Endothelial cell of umbilical vein (primary cell): ENCODE results near the gene PPP1R9A. TPM values are rescaled to one million over a fixed set of nuclear protein-coding genes. Genes with fewer than 3 reads are reported as not detected.

ENCODE experiments used
- BruUV-seq: library from RNA; stranded (reverse); fragments of 400-500 nt; replicated peaks from 2 replicates; lab custom pipeline; 2021; lab: Mats Ljungman, UMichigan
- CTCF ChIA-PET: fragments of 300-600, 350-600 bp; sonication (Branson Sonifier 250); formaldehyde crosslinking; loops from one replicate; lab custom pipeline; 2021; ENCODE audit warnings: antibody characterized with exemption, inconsistent platforms; lab: Charles Lee
- POLR2A ChIA-PET: fragments of 300-600, 350-600 bp; sonication (Branson Sonifier 250); formaldehyde crosslinking; loops from one replicate; lab custom pipeline; 2021; ENCODE audit warnings: antibody characterized with exemption, inconsistent platforms; lab: Charles Lee
- DNase-seq: peaks from one replicate; pipeline ENCODE4 v3.0.0-alpha.2; 2011; ENCODE audit warnings: low read depth, low spot score
- FAIRE-seq: peaks from 2 replicates; lab custom pipeline; 2011; peaks lifted over from hg19 to GRCh38; lab: Jason Lieb, UNC
- H2AFZ ChIP-seq: 2 replicates; pipeline ENCODE4 v1.6.0; 2012; ENCODE audit warnings: low read depth, low read length, control low read depth, inconsistent platforms
- H3K27ac ChIP-seq: 2 replicates; pipeline ENCODE4 v1.5.1; 2011; ENCODE audit warnings: low read depth, mild to moderate bottlenecking, control low read depth, low read length, moderate library complexity; ENCODE audit not compliant: insufficient read depth
- H3K27me3 ChIP-seq, 2 experiments: 2 replicates each; pipeline versions ENCODE4 v1.6.0 to v1.6.1; 2011; ENCODE audit warnings: low read length in 2 of 2, mixed read lengths in 1 of 2; ENCODE audit not compliant: control insufficient read depth in 2 of 2, insufficient read depth in 2 of 2
- H3K36me3 ChIP-seq, 2 experiments: 2 replicates in 1 of 2; 3 replicates in 1 of 2; pipeline ENCODE4 v1.5.1; 2011; ENCODE audit warnings: low read length in 2 of 2, mild to moderate bottlenecking in 1 of 2, moderate library complexity in 1 of 2; ENCODE audit not compliant: control insufficient read depth in 2 of 2, insufficient read depth in 2 of 2; ENCODE audit errors: extremely low read depth in 1 of 2
- H3K4me1 ChIP-seq: 3 replicates; pipeline ENCODE4 v1.5.1; 2011; ENCODE audit warnings: mild to moderate bottlenecking, low read length; ENCODE audit not compliant: control insufficient read depth, insufficient read depth; ENCODE audit errors: extremely low read depth
- H3K4me2 ChIP-seq: 2 replicates; pipeline ENCODE4 v1.6.1; 2011; ENCODE audit warnings: low read length, control low read depth, mixed read lengths; ENCODE audit not compliant: insufficient read depth
- H3K4me3 ChIP-seq, 3 experiments: fragments of 200-600 bp in 1 of 3; sonication (generic), shearing (Covaris generic) in 1 of 3; replicated peaks in 1 of 3; 2 replicates each; pipeline ENCODE4 v1.5.1; 2011 to 2016; ENCODE audit warnings: control low read depth in 3 of 3, low read length in 3 of 3, mild to moderate bottlenecking in 2 of 3, inconsistent platforms in 1 of 3, low read depth in 1 of 3, moderate library complexity in 1 of 3; ENCODE audit not compliant: insufficient read depth in 1 of 3
- H3K79me2 ChIP-seq: 2 replicates; pipeline ENCODE4 v1.6.0; 2012; ENCODE audit warnings: low read length, inconsistent platforms; ENCODE audit not compliant: control insufficient read depth, insufficient read depth
- H3K9ac ChIP-seq: replicated peaks from 2 replicates; pipeline ENCODE3; 2011; ENCODE audit warnings: low read length, control low read depth; ENCODE audit not compliant: insufficient read depth; ENCODE audit errors: extremely low read depth
- H3K9me1 ChIP-seq: replicated peaks from 3 replicates; pipeline ENCODE4 v1.6.0; 2011; ENCODE audit warnings: mild to moderate bottlenecking, low read length; ENCODE audit not compliant: control insufficient read depth, insufficient read depth; ENCODE audit errors: extremely low read depth
- H3K9me3 ChIP-seq: replicated peaks from 2 replicates; pipeline ENCODE4 v1.5.1; 2012; ENCODE audit warnings: low read length, inconsistent platforms; ENCODE audit not compliant: control insufficient read depth, insufficient read depth
- H4K20me1 ChIP-seq: replicated peaks from 2 replicates; pipeline ENCODE3; 2011; ENCODE audit warnings: mild to moderate bottlenecking, low read length; ENCODE audit not compliant: control insufficient read depth, insufficient read depth; ENCODE audit errors: extremely low read depth
- EZH2 ChIP-seq: IDR thresholded peaks from 2 replicates; pipeline ENCODE4 v1.6.1; 2012; ENCODE audit warnings: borderline replicate concordance, low read depth, mild to moderate bottlenecking, moderate library complexity, low read length, inconsistent platforms; ENCODE audit not compliant: severe bottlenecking
- FOS ChIP-seq: IDR thresholded peaks from 2 replicates; pipeline ENCODE4 v1.6.1; 2011; ENCODE audit warnings: mild to moderate bottlenecking, low read length, moderate library complexity, borderline replicate concordance; ENCODE audit not compliant: insufficient read depth
- GATA2 ChIP-seq: IDR thresholded peaks from 2 replicates; pipeline ENCODE4 v1.7.0; 2011; ENCODE audit warnings: low read depth, mild to moderate bottlenecking, moderate library complexity, mixed read lengths, low read length; ENCODE audit not compliant: insufficient read length, insufficient read depth
- JUN ChIP-seq: IDR thresholded peaks from 2 replicates; pipeline ENCODE4 v1.6.1; 2011; ENCODE audit warnings: borderline replicate concordance, low read depth; ENCODE audit not compliant: insufficient read length, insufficient read depth
- MYC ChIP-seq: IDR thresholded peaks from one replicate; pipeline ENCODE4 v1.6.1; 2011; ENCODE audit warnings: mild to moderate bottlenecking, low read depth, low read length
- POLR2A ChIP-seq: IDR thresholded peaks from 2 replicates; pipeline ENCODE4 v1.6.1; 2012; ENCODE audit warnings: low read depth, mild to moderate bottlenecking, control low read depth, low read length
- POLR2AphosphoS5 ChIP-seq: IDR thresholded peaks from 2 replicates; pipeline ENCODE4 v1.6.1; 2012; ENCODE audit warnings: low read depth, mild to moderate bottlenecking, control low read depth, low read length, moderate library complexity; ENCODE audit not compliant: insufficient read depth
- dilution Hi-C: fragments of 300-500 bp; cut with MboI; formaldehyde crosslinking; loops from one replicate; pipeline ENCODE4 v1.15.0; 2019; ENCODE audit warnings: low sequenced_read_pairs; ENCODE audit not compliant: extremely low pct_ligation_motif_present
- intact Hi-C: fragments of 100-400 bp; cut with micrococcal nuclease; formaldehyde crosslinking; loops from one replicate; pipeline ENCODE4 v1.10.0; 2022
- polyA plus RNA-seq, 4 experiments: library from polyadenylated mRNA; depleted of rRNA in 3 of 4; stranded (reverse) in 3 of 4; unstranded in 1 of 4; fragments of >200 nt; gene quantifications; 2 replicates each; pipeline versions ENCODE4 v1.2.1 to v1.2.3, GENCODE V29; 2011 to 2012; ENCODE audit warnings: missing spikeins in 1 of 4
- total RNA-seq: library from RNA; stranded (reverse); gene quantifications from 2 replicates; pipeline ENCODE4 v1.2.3, GENCODE V29; 2021
- TF ChIP-seq, protein P1 (sequence below), 2 donors: IDR thresholded peaks; 1 replicate in 1 of 2; 2 replicates in 1 of 2; pipeline ENCODE4 v1.5.1; 2011; ENCODE audit warnings: low read length in 2 of 2, mild to moderate bottlenecking in 2 of 2, moderate library complexity in 2 of 2, control low read depth in 1 of 2, inconsistent platforms in 1 of 2, low read depth in 1 of 2; ENCODE audit not compliant: insufficient read depth in 1 of 2; ENCODE audit errors: extremely low read depth in 1 of 2
- TF ChIP-seq, protein P2 (sequence below): IDR thresholded peaks from 2 replicates; pipeline ENCODE4 v1.6.1; 2011; ENCODE audit not compliant: insufficient read depth, insufficient read length

Gene PPP1R9A
- total and polyA plus RNA-seq, 2 donors (not counting 3 experiments of a cell fraction or from before 2014, with no cell fraction given) = 0.50 to 3.0 TPM

DNA sequence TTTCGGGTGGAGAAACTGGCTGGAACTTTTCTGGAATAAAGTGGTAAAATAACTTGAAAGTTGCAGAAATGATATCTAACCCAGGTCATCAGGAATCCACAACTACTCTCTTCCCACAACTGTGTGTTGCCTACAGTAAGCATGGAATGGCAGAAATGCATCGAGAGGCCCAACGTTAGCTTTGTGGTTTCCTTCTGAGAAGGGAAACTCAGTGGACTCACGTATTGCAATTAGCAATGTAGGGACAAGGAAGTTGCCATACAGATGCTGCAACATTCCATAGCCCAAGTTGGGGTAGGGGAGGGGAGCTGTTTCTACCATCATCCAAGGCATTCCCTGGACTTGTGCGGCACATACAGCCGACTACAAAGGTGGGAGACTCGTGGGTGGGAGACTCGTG, 415.0 kb downstream of the PPP1R9A start:
- no peaks in the 10 kb centered on the region for H3K9me3 ChIP-seq
- ChIA-PET POLR2A (no interaction called here), CTCF (no interaction called here)
- no peak for FAIRE-seq
- H3K27me3 ChIP-seq = peaks cover 9 to 10% of the 10 kb centered on the region in 2 experiments
- intact Hi-C loops = no loop called here
- H3K36me3 ChIP-seq = no peaks in the 10 kb centered on the region
- no peak overlapping the region for H3K9ac ChIP-seq
- no peak overlapping the region for H3K27ac ChIP-seq
- no peaks in the 10 kb centered on the region for H4K20me1 ChIP-seq
- H3K4me1 ChIP-seq = no peaks in the 10 kb centered on the region
- dilution Hi-C loops = no loop called here
- H3K9me1 ChIP-seq = no peaks in the 10 kb centered on the region
- no peaks in the 10 kb centered on the region for H3K79me2 ChIP-seq
- no TSS peak for BruUV-seq
- TF ChIP-seq GATA2 (no peak), EZH2 (no peak), MYC (no peak), JUN (no peak), FOS (no peak), POLR2AphosphoS5 (no peak), POLR2A (no peak)
- TF ChIP-seq, protein P1, sequence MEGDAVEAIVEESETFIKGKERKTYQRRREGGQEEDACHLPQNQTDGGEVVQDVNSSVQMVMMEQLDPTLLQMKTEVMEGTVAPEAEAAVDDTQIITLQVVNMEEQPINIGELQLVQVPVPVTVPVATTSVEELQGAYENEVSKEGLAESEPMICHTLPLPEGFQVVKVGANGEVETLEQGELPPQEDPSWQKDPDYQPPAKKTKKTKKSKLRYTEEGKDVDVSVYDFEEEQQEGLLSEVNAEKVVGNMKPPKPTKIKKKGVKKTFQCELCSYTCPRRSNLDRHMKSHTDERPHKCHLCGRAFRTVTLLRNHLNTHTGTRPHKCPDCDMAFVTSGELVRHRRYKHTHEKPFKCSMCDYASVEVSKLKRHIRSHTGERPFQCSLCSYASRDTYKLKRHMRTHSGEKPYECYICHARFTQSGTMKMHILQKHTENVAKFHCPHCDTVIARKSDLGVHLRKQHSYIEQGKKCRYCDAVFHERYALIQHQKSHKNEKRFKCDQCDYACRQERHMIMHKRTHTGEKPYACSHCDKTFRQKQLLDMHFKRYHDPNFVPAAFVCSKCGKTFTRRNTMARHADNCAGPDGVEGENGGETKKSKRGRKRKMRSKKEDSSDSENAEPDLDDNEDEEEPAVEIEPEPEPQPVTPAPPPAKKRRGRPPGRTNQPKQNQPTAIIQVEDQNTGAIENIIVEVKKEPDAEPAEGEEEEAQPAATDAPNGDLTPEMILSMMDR (IDR thresholded peaks at IDR 0.05; ENCODE audit: extremely low read depth in 1 of 2, insufficient read depth in 1 of 2, low read depth in 1 of 2, low read length in 2 of 2) = no peak
- TF ChIP-seq, protein P2, sequence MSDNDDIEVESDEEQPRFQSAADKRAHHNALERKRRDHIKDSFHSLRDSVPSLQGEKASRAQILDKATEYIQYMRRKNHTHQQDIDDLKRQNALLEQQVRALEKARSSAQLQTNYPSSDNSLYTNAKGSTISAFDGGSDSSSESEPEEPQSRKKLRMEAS = no peak
- no peak for DNase-seq
- H3K4me3 ChIP-seq = no peak overlapping the region
- H2AFZ ChIP-seq = no peak overlapping the region
- H3K4me2 ChIP-seq = no peak overlapping the region
